ENCODE measurements around the gene APELA. TPM values are rescaled to one million over a fixed set of nuclear protein-coding genes. Genes with fewer than 3 reads are reported as not detected.

The APELA gene
- polyA plus RNA-seq, 1 donor from 2014 or later, result not detected

DNA sequence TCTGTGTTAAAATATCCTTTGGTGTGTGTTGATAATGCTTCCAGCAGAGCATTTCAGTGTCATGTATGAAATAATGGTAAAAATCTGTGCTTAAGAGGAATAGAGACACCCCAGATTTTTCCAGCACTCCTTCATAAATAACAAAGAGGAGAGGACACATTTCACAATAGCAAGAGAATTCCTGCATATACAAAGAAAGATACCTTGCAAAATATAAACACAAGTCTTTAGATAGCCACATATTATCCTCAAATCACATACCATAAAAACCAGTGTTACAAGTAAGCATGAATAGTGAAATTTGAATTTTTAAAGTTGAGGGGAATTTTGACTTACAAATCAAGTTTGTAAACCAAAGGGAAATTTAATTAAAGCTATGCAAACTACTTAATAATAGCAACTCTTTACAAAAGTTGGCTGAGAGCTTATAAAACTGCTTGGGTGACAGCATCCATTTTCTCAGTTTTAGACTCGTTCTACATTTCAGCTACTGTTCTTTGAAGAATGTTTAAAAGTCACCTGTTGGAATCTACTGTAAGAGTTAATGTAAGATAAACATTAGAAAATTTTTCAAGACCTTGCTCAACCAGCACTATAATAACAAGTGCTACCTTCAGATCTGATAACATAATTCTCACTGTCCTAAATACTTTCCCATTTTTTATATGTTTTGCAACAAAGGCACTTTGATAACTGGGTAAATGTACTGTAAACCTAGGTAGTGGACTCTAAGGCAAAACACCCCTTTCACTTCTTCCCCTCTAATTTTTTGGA lies 3.7 kb downstream of the APELA start:
- H4K20me1 ChIP-seq (ENCODE audit: insufficient read depth), result no peaks in the 10 kb centered on the region
- no peaks in the 10 kb centered on the region for H3K27me3 ChIP-seq (ENCODE audit: insufficient read depth, low read depth, low read length)
- TF ChIP-seq EP300 (conservative IDR thresholded peaks at IDR 0.05; ENCODE audit: poor library complexity, severe bottlenecking) (no peak), RAD21 (conservative IDR thresholded peaks at IDR 0.05) (no peak), TAF1 (IDR thresholded peaks at IDR 0.05; ENCODE audit: low read depth) (no peak), SMC3 (conservative IDR thresholded peaks at IDR 0.05; ENCODE audit: poor library complexity) (no peak), POLR2AphosphoS5 (IDR thresholded peaks at IDR 0.05) (no peak), MXI1 (conservative IDR thresholded peaks at IDR 0.05; ENCODE audit: poor library complexity, severe bottlenecking) (no peak), EZH2 (IDR thresholded peaks at IDR 0.05; ENCODE audit: borderline replicate concordance, insufficient read depth, low read length, poor library complexity, severe bottlenecking) (no peak)
- TF ChIP-seq, protein P1, sequence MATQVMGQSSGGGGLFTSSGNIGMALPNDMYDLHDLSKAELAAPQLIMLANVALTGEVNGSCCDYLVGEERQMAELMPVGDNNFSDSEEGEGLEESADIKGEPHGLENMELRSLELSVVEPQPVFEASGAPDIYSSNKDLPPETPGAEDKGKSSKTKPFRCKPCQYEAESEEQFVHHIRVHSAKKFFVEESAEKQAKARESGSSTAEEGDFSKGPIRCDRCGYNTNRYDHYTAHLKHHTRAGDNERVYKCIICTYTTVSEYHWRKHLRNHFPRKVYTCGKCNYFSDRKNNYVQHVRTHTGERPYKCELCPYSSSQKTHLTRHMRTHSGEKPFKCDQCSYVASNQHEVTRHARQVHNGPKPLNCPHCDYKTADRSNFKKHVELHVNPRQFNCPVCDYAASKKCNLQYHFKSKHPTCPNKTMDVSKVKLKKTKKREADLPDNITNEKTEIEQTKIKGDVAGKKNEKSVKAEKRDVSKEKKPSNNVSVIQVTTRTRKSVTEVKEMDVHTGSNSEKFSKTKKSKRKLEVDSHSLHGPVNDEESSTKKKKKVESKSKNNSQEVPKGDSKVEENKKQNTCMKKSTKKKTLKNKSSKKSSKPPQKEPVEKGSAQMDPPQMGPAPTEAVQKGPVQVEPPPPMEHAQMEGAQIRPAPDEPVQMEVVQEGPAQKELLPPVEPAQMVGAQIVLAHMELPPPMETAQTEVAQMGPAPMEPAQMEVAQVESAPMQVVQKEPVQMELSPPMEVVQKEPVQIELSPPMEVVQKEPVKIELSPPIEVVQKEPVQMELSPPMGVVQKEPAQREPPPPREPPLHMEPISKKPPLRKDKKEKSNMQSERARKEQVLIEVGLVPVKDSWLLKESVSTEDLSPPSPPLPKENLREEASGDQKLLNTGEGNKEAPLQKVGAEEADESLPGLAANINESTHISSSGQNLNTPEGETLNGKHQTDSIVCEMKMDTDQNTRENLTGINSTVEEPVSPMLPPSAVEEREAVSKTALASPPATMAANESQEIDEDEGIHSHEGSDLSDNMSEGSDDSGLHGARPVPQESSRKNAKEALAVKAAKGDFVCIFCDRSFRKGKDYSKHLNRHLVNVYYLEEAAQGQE (IDR thresholded peaks at IDR 0.05; ENCODE audit: borderline replicate concordance), result no peak
- TF ChIP-seq, protein P2, sequence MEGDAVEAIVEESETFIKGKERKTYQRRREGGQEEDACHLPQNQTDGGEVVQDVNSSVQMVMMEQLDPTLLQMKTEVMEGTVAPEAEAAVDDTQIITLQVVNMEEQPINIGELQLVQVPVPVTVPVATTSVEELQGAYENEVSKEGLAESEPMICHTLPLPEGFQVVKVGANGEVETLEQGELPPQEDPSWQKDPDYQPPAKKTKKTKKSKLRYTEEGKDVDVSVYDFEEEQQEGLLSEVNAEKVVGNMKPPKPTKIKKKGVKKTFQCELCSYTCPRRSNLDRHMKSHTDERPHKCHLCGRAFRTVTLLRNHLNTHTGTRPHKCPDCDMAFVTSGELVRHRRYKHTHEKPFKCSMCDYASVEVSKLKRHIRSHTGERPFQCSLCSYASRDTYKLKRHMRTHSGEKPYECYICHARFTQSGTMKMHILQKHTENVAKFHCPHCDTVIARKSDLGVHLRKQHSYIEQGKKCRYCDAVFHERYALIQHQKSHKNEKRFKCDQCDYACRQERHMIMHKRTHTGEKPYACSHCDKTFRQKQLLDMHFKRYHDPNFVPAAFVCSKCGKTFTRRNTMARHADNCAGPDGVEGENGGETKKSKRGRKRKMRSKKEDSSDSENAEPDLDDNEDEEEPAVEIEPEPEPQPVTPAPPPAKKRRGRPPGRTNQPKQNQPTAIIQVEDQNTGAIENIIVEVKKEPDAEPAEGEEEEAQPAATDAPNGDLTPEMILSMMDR (IDR thresholded peaks at IDR 0.05; ENCODE audit: poor library complexity, severe bottlenecking), result no peak
- no peaks in the 10 kb centered on the region for H3K9me3 ChIP-seq (ENCODE audit: low read length)
- H2AFZ ChIP-seq (ENCODE audit: low read depth, low read length), result no peak overlapping the region
- no peaks in the 10 kb centered on the region for H3K36me3 ChIP-seq (ENCODE audit: insufficient read depth, low read length)
- no peak overlapping the region for H3K4me2 ChIP-seq (ENCODE audit: low read length)
- no peak overlapping the region for H3K27ac ChIP-seq (ENCODE audit: low read length)
- H3K9ac ChIP-seq (ENCODE audit: low read length), result no peak overlapping the region
- H3K79me2 ChIP-seq (replicated peaks; ENCODE audit: insufficient read depth, low read length), result no peaks in the 10 kb centered on the region
- no peaks in the 10 kb centered on the region for H3F3A ChIP-seq (ENCODE audit: insufficient read depth, low read length, poor library complexity, severe bottlenecking)
- H3K4me3 ChIP-seq (ENCODE audit: low read length), result no peak overlapping the region
- H3K9me2 ChIP-seq (ENCODE audit: insufficient read depth, low read length), result no peaks in the 10 kb centered on the region

DNA sequence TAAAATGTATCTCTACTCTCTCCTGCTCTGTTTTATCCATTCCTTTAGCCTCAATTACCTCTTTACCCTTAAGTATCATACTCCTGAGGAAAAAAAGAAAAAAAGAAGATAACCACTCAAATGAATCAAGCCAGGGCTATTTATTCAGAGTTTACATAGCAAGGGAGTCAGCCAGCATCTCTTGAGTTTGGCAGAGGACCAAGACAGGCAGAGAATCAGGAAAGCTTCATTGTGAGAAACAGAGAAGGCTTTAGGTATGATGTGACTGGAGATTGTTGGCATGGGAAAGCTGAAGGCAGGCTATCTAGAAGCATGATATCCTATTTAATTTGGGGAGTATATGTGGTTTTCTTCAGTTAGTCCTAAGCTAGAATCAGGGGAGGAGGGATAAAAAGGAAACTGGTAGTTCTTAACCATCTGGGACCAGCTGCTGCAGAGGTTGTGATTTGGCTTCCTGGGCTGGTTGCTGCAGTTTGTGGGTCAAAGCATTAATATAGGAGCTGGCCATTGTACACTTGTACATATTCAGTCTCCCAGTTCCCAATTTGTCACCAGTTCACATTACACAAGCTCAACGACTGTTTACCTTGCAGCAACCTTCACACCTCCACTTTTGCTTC lies 11.2 kb downstream of the APELA start:
- no peaks in the 10 kb centered on the region for H3K27me3 ChIP-seq (ENCODE audit: insufficient read depth, low read depth, low read length)
- H3F3A ChIP-seq (ENCODE audit: insufficient read depth, low read length, poor library complexity, severe bottlenecking), result no peaks in the 10 kb centered on the region
- no peaks in the 10 kb centered on the region for H3K9me2 ChIP-seq (ENCODE audit: insufficient read depth, low read length)
- no peak overlapping the region for H3K9ac ChIP-seq (ENCODE audit: low read length)
- H2AFZ ChIP-seq (ENCODE audit: low read depth, low read length), result no peak overlapping the region
- no peaks in the 10 kb centered on the region for H3K9me3 ChIP-seq (ENCODE audit: low read length)
- no peak for TF ChIP-seq RAD21 (conservative IDR thresholded peaks at IDR 0.05)
- no peak for TF ChIP-seq EZH2 (IDR thresholded peaks at IDR 0.05; ENCODE audit: borderline replicate concordance, insufficient read depth, low read length, poor library complexity, severe bottlenecking)
- TF ChIP-seq TAF1 (IDR thresholded peaks at IDR 0.05; ENCODE audit: low read depth), result no peak
- TF ChIP-seq, protein P2 (IDR thresholded peaks at IDR 0.05; ENCODE audit: poor library complexity, severe bottlenecking), result no peak
- TF ChIP-seq MXI1 (conservative IDR thresholded peaks at IDR 0.05; ENCODE audit: poor library complexity, severe bottlenecking), result no peak
- TF ChIP-seq, protein P1 (IDR thresholded peaks at IDR 0.05; ENCODE audit: borderline replicate concordance), result no peak
- TF ChIP-seq POLR2AphosphoS5 (IDR thresholded peaks at IDR 0.05), result no peak
- TF ChIP-seq SMC3 (conservative IDR thresholded peaks at IDR 0.05; ENCODE audit: poor library complexity), result no peak
- no peak for TF ChIP-seq EP300 (conservative IDR thresholded peaks at IDR 0.05; ENCODE audit: poor library complexity, severe bottlenecking)
- no peaks in the 10 kb centered on the region for H3K79me2 ChIP-seq (replicated peaks; ENCODE audit: insufficient read depth, low read length)
- H3K4me2 ChIP-seq (ENCODE audit: low read length), result no peak overlapping the region
- no peak overlapping the region for H3K4me3 ChIP-seq (ENCODE audit: low read length)
- H4K20me1 ChIP-seq (ENCODE audit: insufficient read depth), result no peaks in the 10 kb centered on the region
- no peak overlapping the region for H3K27ac ChIP-seq (ENCODE audit: low read length)
- no peaks in the 10 kb centered on the region for H3K36me3 ChIP-seq (ENCODE audit: insufficient read depth, low read length)

All from neural cell (in vitro differentiated cells).